ENCODE results near the gene SGSM2. TPM values are rescaled to one million over a fixed set of nuclear protein-coding genes. Genes with fewer than 3 reads are reported as not detected.

The SGSM2 gene
- total and polyA plus RNA-seq, 2 of the 8 experiments (the other 6 are each of a cell fraction or from before 2014, with no cell fraction given) = 44.5 to 77.7 TPM

GRCh38 chr17:2406271-2406902, 69.1 kb downstream of the SGSM2 start:
- peaks cover 0 to 3% of the 10 kb centered on the region in 2 experiments for H4K20me1 ChIP-seq (replicated peaks in 1 of 2; ENCODE audit: control insufficient read depth in 1 of 2, insufficient read depth in 2 of 2, low read length in 2 of 2)
- H3K79me2 ChIP-seq (ENCODE audit: control insufficient read depth in 1 of 2, insufficient read depth in 2 of 2, low read length in 2 of 2) = no peaks in the 10 kb centered on the region
- H3K56ac ChIP-seq (replicated peaks; ENCODE audit: insufficient read length, low read depth, low read length) = no peak overlapping the region
- no peak overlapping the region for H3K4me2 ChIP-seq (ENCODE audit: insufficient read depth in 1 of 2, low read depth in 2 of 2, low read length in 2 of 2)
- no peak overlapping the region for H3K4me3 ChIP-seq (ENCODE audit: extremely low read depth in 1 of 4, insufficient read depth in 2 of 4, low read depth in 3 of 4, low read length in 4 of 4)
- no peak for FAIRE-seq
- no peak overlapping the region for H3K14ac ChIP-seq (ENCODE audit: insufficient read length)
- WGBS, 2 experiments (ENCODE audit: extremely low coverage in 1 of 2, insufficient coverage in 1 of 2, insufficient read length in 1 of 2, insufficient replicate concordance in 2 of 2, low coverage in 1 of 2, low lambda C conversion rate in 2 of 2, missing lambda C conversion rate in 1 of 2) = 92% methylated on average over 8 of the region's 8 CpGs; no CpG with 5 or more reads in 1 of the 2 experiments
- no peak overlapping the region for H2BK15ac ChIP-seq (ENCODE audit: low read length)
- peaks cover 10% of the 10 kb centered on the region for H3K23me2 ChIP-seq (ENCODE audit: low read depth, low read length)
- peaks cover 0 to 2% (median 0%) of the 10 kb centered on the region in 4 experiments; a peak in 2 of 7 replicates for H3K27me3 ChIP-seq (replicated peaks in 1 of 4; ENCODE audit: control insufficient read depth in 3 of 4, extremely low read depth in 1 of 4, insufficient read depth in 3 of 4, low read length in 3 of 4)
- H2BK20ac ChIP-seq (ENCODE audit: low read length) = no peak overlapping the region
- H3K27ac ChIP-seq (ENCODE audit: low read depth, low read length) = no peak overlapping the region
- no peaks in the 10 kb centered on the region for H3K79me1 ChIP-seq (ENCODE audit: low read depth, low read length)
- no peak overlapping the region for H3K18ac ChIP-seq (ENCODE audit: extremely low read depth, low read length)
- POLR2A ChIA-PET (ENCODE audit: partially characterized antibody) = interaction anchor here (0.8 to 1.6 kb wide), 4 partner anchors 9 to 67 kb away, joined by 3 to 4 read pairs (median 3); no protein-coding TSS in a partner anchor
- CTCF ChIA-PET (ENCODE audit: partially characterized antibody) = interaction anchor here (0.6 to 8.8 kb wide), 4 partner anchors 10 to 107 kb away, joined by 3 to 135 read pairs (median 14); no protein-coding TSS in a partner anchor
- H2BK5ac ChIP-seq (ENCODE audit: low read depth, low read length) = no peak overlapping the region
- no peak overlapping the region for H2AK5ac ChIP-seq (ENCODE audit: low read depth, low read length)
- H3K9me3 ChIP-seq (ENCODE audit: insufficient read depth in 2 of 2, low read depth in 1 of 2, low read length in 1 of 2) = no peaks in the 10 kb centered on the region
- no peak overlapping the region for H3K9ac ChIP-seq (replicated peaks in 1 of 4; ENCODE audit: extremely low read depth in 1 of 4, low read depth in 3 of 4, low read length in 3 of 4)
- H3K36me3 ChIP-seq (ENCODE audit: control insufficient read depth in 2 of 4, insufficient read depth in 4 of 4, low read length in 3 of 4) = no peaks in the 10 kb centered on the region; a peak in 1 of 8 replicates
- H3K4me1 ChIP-seq (replicated peaks in 1 of 4; ENCODE audit: control insufficient read depth in 3 of 4, insufficient read depth in 4 of 4, low read length in 3 of 4) = peaks cover 0 to 4% (median 0%) of the 10 kb centered on the region in 4 experiments; a peak in 2 of 7 replicates
- H2AFZ ChIP-seq (ENCODE audit: low read length) = no peak overlapping the region
- H2BK12ac ChIP-seq (ENCODE audit: low read depth, low read length) = no peak overlapping the region
- H3K4ac ChIP-seq (replicated peaks; ENCODE audit: insufficient read length, low read depth, low read length) = no peak overlapping the region
- no peak overlapping the region for H3K23ac ChIP-seq (ENCODE audit: insufficient read length)
- TF ChIP-seq KDM5A (IDR thresholded peaks at IDR 0.05; ENCODE audit: low read length) = no peak
- no peak for TF ChIP-seq USF2 (IDR thresholded peaks at IDR 0.05; ENCODE audit: low read length)
- no peak for TF ChIP-seq JUN (IDR thresholded peaks at IDR 0.05; ENCODE audit: low read depth, low read length)
- no peak for TF ChIP-seq CHD2 (IDR thresholded peaks at IDR 0.05; ENCODE audit: low read length)
- no peak for TF ChIP-seq SRF (IDR thresholded peaks at IDR 0.05; ENCODE audit: low read depth, low read length)
- TF ChIP-seq SP4 (IDR thresholded peaks at IDR 0.05; ENCODE audit: low read length) = no peak
- no peak for TF ChIP-seq RFX5 (IDR thresholded peaks at IDR 0.05; ENCODE audit: borderline replicate concordance, low read depth, low read length)
- TF ChIP-seq KDM4A (IDR thresholded peaks at IDR 0.05; ENCODE audit: low read depth, low read length, severe bottlenecking) = no peak
- no peak for TF ChIP-seq CBX8 (IDR thresholded peaks at IDR 0.05; ENCODE audit: borderline replicate concordance, low read depth, low read length)
- no peak for DNase-seq (ENCODE audit: low read depth in 1 of 2, low spot score in 2 of 2)
- H2BK120ac ChIP-seq (replicated peaks; ENCODE audit: low read depth, low read length) = no peak overlapping the region
- no peak overlapping the region for H4K5ac ChIP-seq (ENCODE audit: insufficient read length, low read depth, low read length)
- no peak overlapping the region for H4K8ac ChIP-seq (ENCODE audit: extremely low read depth, insufficient read depth, low read length)
- H4K91ac ChIP-seq (replicated peaks; ENCODE audit: insufficient read length, low read length) = no peak overlapping the region

All from H1 (cell line).